Measurements from ENCODE around the gene IFITM2.
"Not testable (repeated sequence)": the region's sequence is repeated elsewhere in the genome, so short reads cannot be mapped to it uniquely, and the experiment has no call there.

Gene IFITM2

GRCh38 chr11:283405-284104 lies 24.1 kb upstream of the IFITM2 start:
- H3K27ac ChIP-seq = no peak overlapping the region
- TF ChIP-seq, protein P1, sequence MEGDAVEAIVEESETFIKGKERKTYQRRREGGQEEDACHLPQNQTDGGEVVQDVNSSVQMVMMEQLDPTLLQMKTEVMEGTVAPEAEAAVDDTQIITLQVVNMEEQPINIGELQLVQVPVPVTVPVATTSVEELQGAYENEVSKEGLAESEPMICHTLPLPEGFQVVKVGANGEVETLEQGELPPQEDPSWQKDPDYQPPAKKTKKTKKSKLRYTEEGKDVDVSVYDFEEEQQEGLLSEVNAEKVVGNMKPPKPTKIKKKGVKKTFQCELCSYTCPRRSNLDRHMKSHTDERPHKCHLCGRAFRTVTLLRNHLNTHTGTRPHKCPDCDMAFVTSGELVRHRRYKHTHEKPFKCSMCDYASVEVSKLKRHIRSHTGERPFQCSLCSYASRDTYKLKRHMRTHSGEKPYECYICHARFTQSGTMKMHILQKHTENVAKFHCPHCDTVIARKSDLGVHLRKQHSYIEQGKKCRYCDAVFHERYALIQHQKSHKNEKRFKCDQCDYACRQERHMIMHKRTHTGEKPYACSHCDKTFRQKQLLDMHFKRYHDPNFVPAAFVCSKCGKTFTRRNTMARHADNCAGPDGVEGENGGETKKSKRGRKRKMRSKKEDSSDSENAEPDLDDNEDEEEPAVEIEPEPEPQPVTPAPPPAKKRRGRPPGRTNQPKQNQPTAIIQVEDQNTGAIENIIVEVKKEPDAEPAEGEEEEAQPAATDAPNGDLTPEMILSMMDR (IDR thresholded peaks at IDR 0.05) = no peak
- no peak for DNase-seq (ENCODE audit: low spot score)
- no peak overlapping the region for H3K4me3 ChIP-seq

GRCh38 chr11:284105-285020 lies 23.3 kb upstream of the IFITM2 start:
- peak; percentile 68 for DNase-seq (ENCODE audit: low spot score)
- Histone ChIP-seq H3K27ac (no peak overlapping the region), H3K4me3 (no peak overlapping the region)
- TF ChIP-seq, protein P1 (IDR thresholded peaks at IDR 0.05) = no peak

- no peak for DNase-seq (ENCODE audit: low spot score)
- H3K27ac ChIP-seq = no peak overlapping the region
- TF ChIP-seq, protein P1 (IDR thresholded peaks at IDR 0.05) = no peak
- H3K4me3 ChIP-seq = no peak overlapping the region
Observed at GRCh38 chr11:285021-285893, 22.4 kb upstream of the IFITM2 start.

- DNase-seq (ENCODE audit: low spot score) = no peak
- TF ChIP-seq, protein P1 (IDR thresholded peaks at IDR 0.05) = no peak
- Histone ChIP-seq H3K27ac (no peak overlapping the region), H3K4me3 (no peak overlapping the region)
Observed at GRCh38 chr11:285894-286220, 21.8 kb upstream of the IFITM2 start.

DNA sequence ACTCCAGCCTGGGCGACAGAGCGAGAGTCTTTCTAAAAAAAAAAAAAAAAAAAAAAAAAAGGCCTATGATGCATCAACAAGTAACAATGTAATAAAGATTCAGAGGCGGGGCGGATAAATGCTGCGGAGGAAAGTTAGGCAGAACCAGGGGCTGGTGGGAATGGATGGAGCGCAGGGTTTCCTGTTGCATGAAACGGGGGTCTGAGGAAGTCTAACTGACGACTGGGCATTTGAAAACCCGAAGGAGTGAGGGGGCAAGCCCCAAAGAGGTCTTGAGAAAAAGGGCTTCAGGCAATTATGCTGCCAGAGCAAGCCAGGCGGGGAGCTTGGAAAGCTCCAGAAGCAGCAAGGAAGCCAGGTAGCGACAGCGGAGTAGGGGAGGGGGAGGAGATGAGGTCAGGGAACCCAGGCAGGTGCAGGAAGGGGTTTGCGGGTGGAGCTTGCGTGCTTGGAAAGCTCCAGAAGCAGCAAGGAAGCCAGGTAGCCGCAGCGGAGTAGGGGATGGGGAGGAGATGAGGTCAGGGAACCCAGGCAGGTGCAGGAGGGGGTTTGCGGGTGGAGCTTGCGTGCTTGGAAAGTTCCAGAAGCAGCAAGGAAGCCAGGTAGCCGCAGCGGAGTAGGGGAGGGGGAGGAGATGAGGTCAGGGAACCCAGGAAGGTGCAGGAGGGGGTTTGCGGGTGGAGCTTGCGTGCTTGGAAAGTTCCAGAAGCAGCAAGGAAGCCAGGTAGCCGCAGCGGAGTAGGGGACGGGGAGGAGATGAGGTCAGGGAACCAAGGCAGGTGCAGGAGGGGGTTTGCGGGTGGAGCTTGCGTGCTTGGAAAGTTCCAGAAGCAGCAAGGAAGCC lies 20.4 kb upstream of the IFITM2 start:
- H3K27ac ChIP-seq = not testable (repeated sequence)

GRCh38 chr11:287821-288477 lies 19.7 kb upstream of the IFITM2 start:
- no peak overlapping the region for H3K27ac ChIP-seq
- DNase-seq (ENCODE audit: low spot score) = peak; percentile 78
- TF ChIP-seq, protein P1 (IDR thresholded peaks at IDR 0.05) = no peak
- H3K4me3 ChIP-seq = peak overlapping the region; percentile 73

More for the DNA sequence above, 20.4 kb upstream of the IFITM2 start:
- H3K4me3 ChIP-seq = not testable (repeated sequence)
- peak; percentile 67 for DNase-seq (ENCODE audit: low spot score)
